RWPE1 (cell line): Measurements from ENCODE around the gene DDIT4.
A peak's percentile ranks its signal among the peaks of the same experiment; 100 is the strongest.
"Not testable (repeated sequence)": the region's sequence is repeated elsewhere in the genome, so short reads cannot be mapped to it uniquely, and the experiment has no call there.

ENCODE experiments used
- CTCF ChIA-PET: fragments of 350-600 bp; sonication (Branson Sonifier 250); formaldehyde crosslinking; extraction: SDS; loops from one replicate; lab custom pipeline; 2021; lab: Yijun Ruan, JAX
- POLR2A ChIA-PET: fragments of 400-600 bp; formaldehyde crosslinking; extraction: SDS; loops from one replicate; lab custom pipeline; 2020; ENCODE audit warnings: antibody characterized with exemption; ENCODE audit not compliant: low non-redundant PET; lab: Yijun Ruan, JAX
- DNase-seq: peaks from one replicate; pipeline ENCODE4 v3.0.0; 2012; ENCODE audit warnings: low spot score
- H3K27ac ChIP-seq: fragments of 450-650 bp; 2 replicates; pipeline ENCODE4 v1.5.1; 2017
- TF ChIP-seq, protein P1 (sequence below): fragments of 450-650 bp; conservative IDR thresholded peaks from 2 replicates; pipeline ENCODE4 v1.5.1; 2017; ENCODE audit warnings: low read depth, mild to moderate bottlenecking

DDIT4 gene

DNA sequence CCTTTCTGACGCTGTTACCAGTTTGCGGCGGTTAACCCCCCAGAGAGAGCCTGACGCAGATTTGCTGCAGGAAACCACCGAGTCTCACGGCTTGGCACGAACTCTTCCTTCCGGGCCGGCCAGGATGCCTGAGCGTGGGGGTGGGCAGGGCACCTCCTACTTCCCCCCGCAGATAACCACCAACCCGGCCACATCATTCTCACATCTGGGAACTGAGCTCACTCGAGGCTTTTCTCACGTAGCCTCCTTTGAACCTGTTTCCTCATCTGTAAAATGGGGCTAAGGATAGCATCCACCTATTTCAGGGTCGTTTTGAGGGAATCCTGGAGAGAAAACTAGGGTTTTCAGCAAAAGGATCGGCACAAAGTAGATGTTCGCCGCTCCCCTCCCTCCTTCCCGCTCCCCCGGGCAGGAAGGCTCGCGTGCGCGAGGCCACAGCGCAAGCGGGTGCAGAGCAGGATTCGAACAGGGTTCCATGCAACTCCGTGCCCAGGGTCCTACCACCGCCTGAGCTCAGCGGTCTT is 23.6 kb downstream of the DDIT4 start:
- peak overlapping the region; percentile 95 for H3K27ac ChIP-seq
- CTCF ChIA-PET, result interaction anchor here (1.3 kb wide), 1 partner anchor 23 kb away, joined by 4 read pairs; no protein-coding TSS in a partner anchor
- POLR2A ChIA-PET, result interaction anchor here (0.6 to 2.6 kb wide), 11 partner anchors 11 to 41 kb away, joined by 3 to 18 read pairs (median 5); no protein-coding TSS in a partner anchor
- TF ChIP-seq, protein P1, sequence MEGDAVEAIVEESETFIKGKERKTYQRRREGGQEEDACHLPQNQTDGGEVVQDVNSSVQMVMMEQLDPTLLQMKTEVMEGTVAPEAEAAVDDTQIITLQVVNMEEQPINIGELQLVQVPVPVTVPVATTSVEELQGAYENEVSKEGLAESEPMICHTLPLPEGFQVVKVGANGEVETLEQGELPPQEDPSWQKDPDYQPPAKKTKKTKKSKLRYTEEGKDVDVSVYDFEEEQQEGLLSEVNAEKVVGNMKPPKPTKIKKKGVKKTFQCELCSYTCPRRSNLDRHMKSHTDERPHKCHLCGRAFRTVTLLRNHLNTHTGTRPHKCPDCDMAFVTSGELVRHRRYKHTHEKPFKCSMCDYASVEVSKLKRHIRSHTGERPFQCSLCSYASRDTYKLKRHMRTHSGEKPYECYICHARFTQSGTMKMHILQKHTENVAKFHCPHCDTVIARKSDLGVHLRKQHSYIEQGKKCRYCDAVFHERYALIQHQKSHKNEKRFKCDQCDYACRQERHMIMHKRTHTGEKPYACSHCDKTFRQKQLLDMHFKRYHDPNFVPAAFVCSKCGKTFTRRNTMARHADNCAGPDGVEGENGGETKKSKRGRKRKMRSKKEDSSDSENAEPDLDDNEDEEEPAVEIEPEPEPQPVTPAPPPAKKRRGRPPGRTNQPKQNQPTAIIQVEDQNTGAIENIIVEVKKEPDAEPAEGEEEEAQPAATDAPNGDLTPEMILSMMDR, result no peak
- no peak for DNase-seq

DNA sequence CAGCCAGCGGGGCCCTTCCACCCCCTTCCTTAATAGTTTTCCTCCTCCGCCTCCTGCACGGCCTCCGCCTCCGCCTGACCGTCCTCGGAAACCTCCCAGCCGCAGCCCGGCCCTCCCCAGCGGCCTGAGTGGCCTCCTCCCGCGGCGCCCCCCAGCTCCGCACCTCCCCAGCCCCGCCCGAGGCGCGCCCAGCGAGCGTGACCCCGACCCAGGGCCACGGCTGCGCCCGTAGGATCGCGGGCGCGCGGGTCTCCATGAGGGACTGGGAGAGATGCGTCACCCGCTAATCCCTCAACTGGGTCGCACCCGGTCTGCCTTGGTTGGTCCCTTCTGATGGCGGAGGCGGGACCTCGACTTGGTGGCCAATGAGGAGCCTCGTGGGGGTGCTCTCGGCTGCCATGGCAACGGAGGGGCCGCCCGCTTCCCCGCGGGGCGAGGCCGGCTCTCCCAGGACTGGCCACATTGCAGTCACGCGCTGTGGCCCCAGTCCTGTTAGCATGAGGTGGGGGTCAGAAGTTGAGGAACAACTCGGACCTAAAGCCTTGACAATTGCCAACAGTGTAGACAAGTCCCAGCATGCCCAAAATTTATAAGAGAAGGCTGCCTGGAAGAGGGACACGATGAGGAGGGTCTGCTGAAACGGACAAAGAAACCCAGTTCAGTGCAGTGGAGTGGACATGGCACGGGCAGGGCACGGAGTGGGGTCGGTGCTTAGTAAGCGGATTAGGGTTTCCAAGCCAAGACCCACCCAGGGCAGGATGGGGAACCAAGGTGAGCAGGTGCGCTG is 24.3 kb downstream of the DDIT4 start:
- DNase-seq, result peak; percentile 96
- ChIA-PET POLR2A (interaction anchor here (0.6 to 2.6 kb wide), 13 partner anchors 10 to 41 kb away, joined by 3 to 18 read pairs (median 4); no protein-coding TSS in a partner anchor), CTCF (interaction anchor here (1.3 kb wide), 1 partner anchor 23 kb away, joined by 4 read pairs; no protein-coding TSS in a partner anchor)
- TF ChIP-seq, protein P1, result no peak
- peak overlapping the region; percentile 95 for H3K27ac ChIP-seq

DNA sequence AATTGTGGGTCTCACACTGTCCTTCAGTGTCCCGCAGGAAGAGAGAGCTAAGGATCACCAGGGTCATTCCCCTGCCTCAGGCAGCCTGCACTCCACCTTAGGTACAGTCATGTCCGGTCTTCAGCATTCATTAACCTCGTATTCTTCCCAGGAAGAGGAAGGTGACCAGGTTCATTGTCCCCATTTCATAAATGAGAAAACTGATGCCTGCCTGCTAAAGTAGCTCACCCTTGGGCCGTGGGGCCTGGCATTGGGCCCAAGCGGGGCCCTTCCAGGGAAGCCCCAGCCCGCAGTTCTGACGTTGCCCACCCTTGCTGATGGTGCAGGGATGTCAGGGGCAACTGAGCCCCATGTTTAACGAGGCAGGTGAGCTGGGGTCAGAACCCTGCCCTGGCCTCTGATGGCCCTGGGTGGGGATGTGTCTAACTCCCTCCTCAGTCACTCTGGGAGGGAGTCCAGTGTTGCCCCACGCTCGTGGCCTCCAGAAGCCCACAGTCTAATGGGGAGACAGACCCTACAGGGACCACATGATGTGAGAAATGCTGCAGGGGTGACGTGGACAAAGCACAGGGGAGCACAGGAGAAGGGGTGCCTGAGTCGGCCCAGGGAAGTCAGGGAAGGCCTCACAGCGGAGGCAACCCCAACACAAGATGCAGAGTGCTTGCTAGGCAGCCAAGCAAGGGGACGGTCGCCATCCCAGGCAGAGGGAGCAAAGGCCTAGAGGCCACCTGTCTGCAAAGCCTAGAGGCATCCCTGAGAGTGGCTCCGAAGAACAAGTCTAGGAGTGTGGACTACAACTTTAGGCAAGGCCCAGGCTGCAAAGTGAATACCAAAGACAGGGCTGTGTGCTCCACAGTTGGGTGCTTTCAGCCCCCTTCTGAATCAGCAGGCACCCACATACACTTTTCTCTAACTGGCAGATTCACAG is 25.1 kb downstream of the DDIT4 start:
- POLR2A ChIA-PET, result interaction anchor here (0.6 to 2.6 kb wide), 3 partner anchors 9 to 37 kb away, joined by 3 to 18 read pairs (median 5); no protein-coding TSS in a partner anchor
- TF ChIP-seq, protein P1, result no peak
- H3K27ac ChIP-seq, result peak overlapping the region; percentile 95
- CTCF ChIA-PET, result no interaction called here
- no peak for DNase-seq

DNA sequence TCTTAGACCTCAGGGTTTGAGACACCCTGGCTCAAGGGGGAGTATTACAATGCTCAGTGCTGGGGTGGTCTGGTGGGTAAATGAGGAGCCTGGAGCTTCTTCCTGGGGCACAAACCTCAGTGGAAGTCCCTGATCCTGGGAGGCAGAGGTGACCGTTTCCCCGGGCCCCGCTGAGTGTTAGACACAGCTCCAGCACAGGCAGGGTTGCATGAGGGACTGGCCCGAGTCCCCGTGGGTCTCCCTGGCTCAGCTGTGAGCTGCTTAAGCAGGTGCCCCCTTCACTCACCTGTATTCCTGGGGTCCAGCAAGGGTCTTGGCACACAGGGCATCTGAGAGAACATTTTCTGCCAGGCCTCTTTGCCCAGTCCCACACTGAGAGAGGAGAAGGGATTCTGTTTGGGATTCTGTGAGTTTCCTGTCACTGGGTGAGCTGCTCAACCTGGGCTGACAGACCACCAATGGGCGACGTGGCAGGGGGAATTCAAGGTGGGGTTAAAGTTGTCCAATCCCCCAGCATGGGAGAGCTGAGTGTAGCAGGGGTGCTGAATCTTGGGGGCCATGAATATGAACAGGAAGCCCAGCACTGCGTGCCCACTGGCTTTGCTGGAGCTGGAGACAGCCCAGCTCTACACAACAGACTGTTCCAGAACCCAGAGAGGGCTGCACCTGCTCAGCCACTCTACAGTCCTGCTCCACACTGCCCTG is 29.9 kb downstream of the DDIT4 start:
- POLR2A ChIA-PET, result interaction anchor here (1.0 kb wide), 1 partner anchor 18 kb away, joined by 3 read pairs; no protein-coding TSS in a partner anchor
- DNase-seq, result no peak
- CTCF ChIA-PET, result interaction anchor here (1.7 to 2.3 kb wide), 3 partner anchors 18 to 34 kb away, joined by 5 to 8 read pairs (median 6); no protein-coding TSS in a partner anchor
- TF ChIP-seq, protein P1, result no peak
- peak overlapping the region; percentile 59 for H3K27ac ChIP-seq

DNA sequence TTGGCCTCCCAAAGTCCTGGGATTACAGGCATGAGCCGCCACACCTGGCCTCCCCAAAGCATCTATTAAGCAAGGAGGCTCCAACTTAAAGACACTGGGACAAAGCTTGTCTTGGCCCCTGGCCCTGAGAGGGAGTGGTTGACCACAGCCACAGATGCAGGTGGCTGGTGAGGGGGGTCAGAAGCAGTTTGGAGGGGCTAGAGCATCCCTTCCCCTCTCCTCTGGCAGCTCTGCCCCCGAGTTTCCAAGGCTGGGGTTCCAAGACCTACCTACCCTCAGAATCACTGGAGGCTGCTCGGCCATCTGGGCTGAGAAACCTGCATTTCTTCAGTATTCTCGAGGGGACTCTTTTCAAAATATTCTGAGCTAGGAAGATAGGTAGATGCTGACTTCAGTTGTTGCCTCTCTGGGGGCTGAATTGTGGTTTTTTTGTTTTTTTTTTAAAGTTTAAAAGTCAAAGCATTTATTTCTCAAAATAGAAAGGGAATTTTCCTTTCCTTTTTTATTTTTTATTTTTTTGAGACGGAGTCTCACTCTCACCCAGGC is 32.6 kb downstream of the DDIT4 start:
- TF ChIP-seq, protein P1, result no peak
- ChIA-PET CTCF (interaction anchor here (0.6 kb wide), 1 partner anchor 182 kb away, joined by 5 read pairs; no protein-coding TSS in a partner anchor), POLR2A (interaction anchor here (0.7 to 0.9 kb wide), 2 partner anchors 14 to 70 kb away, joined by 4 to 12 read pairs; no protein-coding TSS in a partner anchor)
- H3K27ac ChIP-seq, result peak overlapping the region; percentile 77
- DNase-seq, result no peak

DNA sequence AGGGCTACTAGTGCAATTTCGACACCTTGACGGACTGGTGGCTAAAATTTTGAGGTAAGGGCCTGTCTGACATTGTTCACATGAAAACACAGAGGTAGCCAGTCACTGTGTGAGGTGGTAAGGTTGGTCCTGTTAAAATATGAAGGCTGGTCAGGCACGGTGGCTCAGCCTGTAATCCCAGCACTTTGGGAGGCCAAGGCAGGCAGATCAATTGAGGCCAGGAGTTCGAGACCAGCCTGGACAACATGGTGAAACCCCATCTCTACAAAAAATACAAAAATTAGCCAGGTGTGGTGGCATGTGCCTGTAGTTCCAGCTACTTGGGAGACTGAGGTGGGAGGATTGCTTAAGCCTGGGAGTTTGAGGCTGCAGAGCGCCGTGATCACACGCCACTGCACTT is 34.0 kb downstream of the DDIT4 start:
- ChIA-PET POLR2A (interaction anchor here (0.6 to 1.1 kb wide), 3 partner anchors 10 to 15 kb away, joined by 3 to 5 read pairs (median 3); no protein-coding TSS in a partner anchor), CTCF (interaction anchor here (1.0 kb wide), 1 partner anchor 8 kb away, joined by 3 read pairs; no protein-coding TSS in a partner anchor)
- DNase-seq, result not testable (repeated sequence)
- peak overlapping the region; percentile 77 for H3K27ac ChIP-seq
